GM12878 (cell line): ENCODE measurements around the gene MSI2.

ENCODE experiments used
- EP300 ChIP-seq, 2 experiments: fragments of 150-350 bp in 1 of 2; IDR thresholded peaks; 2 replicates each; pipeline ENCODE4 v1.6.1; 2011 to 2012; ENCODE audit warnings: low read depth in 2 of 2, low read length in 2 of 2, borderline replicate concordance in 1 of 2, improper control_type of control experiment in 1 of 2, inconsistent platforms in 1 of 2; ENCODE audit not compliant: control insufficient read depth in 1 of 2
- HCFC1 ChIP-seq: fragments of 150-350 bp; IDR thresholded peaks from 2 replicates; pipeline ENCODE4 v1.6.1; 2014; ENCODE audit warnings: low read length
- NFYB ChIP-seq: IDR thresholded peaks from 2 replicates; pipeline ENCODE4 v1.6.1; 2011; ENCODE audit warnings: low read depth, mild to moderate bottlenecking, low read length, improper control_type of control experiment, moderate library complexity; ENCODE audit not compliant: insufficient read depth
- POLR2A ChIP-seq: IDR thresholded peaks from 2 replicates; pipeline ENCODE4 v1.6.1; 2011; ENCODE audit warnings: low read depth, mild to moderate bottlenecking, low read length
- POU2F2 ChIP-seq: IDR thresholded peaks from 3 replicates; pipeline ENCODE4 v1.6.1; 2011; ENCODE audit warnings: low read depth, mild to moderate bottlenecking, low read length, borderline replicate concordance
- RAD21 ChIP-seq: IDR thresholded peaks from 2 replicates; pipeline ENCODE4 v1.6.1; 2011; ENCODE audit warnings: mild to moderate bottlenecking, low read depth, low read length, moderate library complexity; ENCODE audit not compliant: insufficient read depth
- TCF7 ChIP-seq: IDR thresholded peaks from 2 replicates; pipeline ENCODE4 v1.6.1; 2014; ENCODE audit warnings: antibody characterized with exemption, borderline replicate concordance
- ZZZ3 ChIP-seq: IDR thresholded peaks from 2 replicates; pipeline ENCODE4 v1.6.1; 2011; ENCODE audit warnings: low read depth; ENCODE audit not compliant: control insufficient read depth, insufficient read length
- TF ChIP-seq, protein P1 (sequence below), 3 experiments: IDR thresholded peaks in 2 of 3; conservative IDR thresholded peaks in 1 of 3; 2 replicates each; pipeline ENCODE4 v1.5.1; 2011; ENCODE audit warnings: low read depth in 3 of 3, low read length in 3 of 3, mild to moderate bottlenecking in 3 of 3, control low read depth in 2 of 3, moderate library complexity in 2 of 3, inconsistent platforms in 1 of 3, mixed read lengths in 1 of 3; ENCODE audit not compliant: control insufficient read depth in 2 of 3, insufficient read depth in 1 of 3; ENCODE audit errors: extremely low read depth in 1 of 3
- TF ChIP-seq, protein P2 (sequence below): IDR thresholded peaks from 2 replicates; pipeline ENCODE4 v1.6.1; 2011; ENCODE audit warnings: low read depth, mild to moderate bottlenecking, low read length, moderate library complexity, borderline replicate concordance; ENCODE audit errors: extremely low read depth

DNA sequence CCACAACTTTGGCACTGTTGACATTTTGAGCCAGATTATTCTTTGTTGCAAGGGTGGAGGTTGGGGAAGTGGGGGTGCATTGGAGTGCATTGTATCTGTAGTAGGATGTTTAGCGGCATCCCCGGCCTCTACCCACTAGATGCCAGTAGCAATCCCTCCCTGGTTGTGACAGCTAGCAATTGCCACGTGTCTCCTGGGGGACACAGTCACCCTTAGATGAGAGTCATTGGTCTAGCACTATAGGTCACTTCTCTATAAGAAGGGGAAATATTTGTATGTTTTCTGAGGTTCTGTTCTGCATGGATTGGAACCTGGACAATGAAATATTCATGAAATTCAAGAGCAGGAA lies 32.4 kb downstream of the MSI2 start:
- TF ChIP-seq, protein P1, sequence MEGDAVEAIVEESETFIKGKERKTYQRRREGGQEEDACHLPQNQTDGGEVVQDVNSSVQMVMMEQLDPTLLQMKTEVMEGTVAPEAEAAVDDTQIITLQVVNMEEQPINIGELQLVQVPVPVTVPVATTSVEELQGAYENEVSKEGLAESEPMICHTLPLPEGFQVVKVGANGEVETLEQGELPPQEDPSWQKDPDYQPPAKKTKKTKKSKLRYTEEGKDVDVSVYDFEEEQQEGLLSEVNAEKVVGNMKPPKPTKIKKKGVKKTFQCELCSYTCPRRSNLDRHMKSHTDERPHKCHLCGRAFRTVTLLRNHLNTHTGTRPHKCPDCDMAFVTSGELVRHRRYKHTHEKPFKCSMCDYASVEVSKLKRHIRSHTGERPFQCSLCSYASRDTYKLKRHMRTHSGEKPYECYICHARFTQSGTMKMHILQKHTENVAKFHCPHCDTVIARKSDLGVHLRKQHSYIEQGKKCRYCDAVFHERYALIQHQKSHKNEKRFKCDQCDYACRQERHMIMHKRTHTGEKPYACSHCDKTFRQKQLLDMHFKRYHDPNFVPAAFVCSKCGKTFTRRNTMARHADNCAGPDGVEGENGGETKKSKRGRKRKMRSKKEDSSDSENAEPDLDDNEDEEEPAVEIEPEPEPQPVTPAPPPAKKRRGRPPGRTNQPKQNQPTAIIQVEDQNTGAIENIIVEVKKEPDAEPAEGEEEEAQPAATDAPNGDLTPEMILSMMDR (IDR thresholded peaks at IDR 0.05 in 2 of 3, conservative IDR thresholded peaks at IDR 0.05 in 1 of 3; ENCODE audit: control insufficient read depth in 2 of 3, extremely low read depth in 1 of 3, insufficient read depth in 1 of 3, low read depth in 3 of 3, low read length in 3 of 3): no peak
- no peak for TF ChIP-seq HCFC1
- TF ChIP-seq, protein P2, sequence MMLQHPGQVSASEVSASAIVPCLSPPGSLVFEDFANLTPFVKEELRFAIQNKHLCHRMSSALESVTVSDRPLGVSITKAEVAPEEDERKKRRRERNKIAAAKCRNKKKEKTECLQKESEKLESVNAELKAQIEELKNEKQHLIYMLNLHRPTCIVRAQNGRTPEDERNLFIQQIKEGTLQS: no peak
- no peak for TF ChIP-seq NFYB
- no peak for TF ChIP-seq POLR2A
- TF ChIP-seq RAD21: no peak
- no peak for TF ChIP-seq TCF7
- no peak for TF ChIP-seq ZZZ3
- TF ChIP-seq EP300 (IDR thresholded peaks at IDR 0.05; ENCODE audit: borderline replicate concordance in 1 of 2, control insufficient read depth in 1 of 2, low read depth in 2 of 2, low read length in 2 of 2): no peak
- TF ChIP-seq POU2F2: no peak
